GM12874 (cell line): ENCODE results near the gene SH3RF3.

Experiments
- TF ChIP-seq, protein P1 (sequence below): IDR thresholded peaks from 2 replicates; pipeline ENCODE4 v1.5.1; 2011; ENCODE audit warnings: low read depth, mild to moderate bottlenecking, control low read depth, low read length, moderate library complexity; ENCODE audit not compliant: insufficient read depth

The SH3RF3 gene

GRCh38 chr2:109517118-109517889 lies 388.3 kb downstream of the SH3RF3 start:
- TF ChIP-seq, protein P1, sequence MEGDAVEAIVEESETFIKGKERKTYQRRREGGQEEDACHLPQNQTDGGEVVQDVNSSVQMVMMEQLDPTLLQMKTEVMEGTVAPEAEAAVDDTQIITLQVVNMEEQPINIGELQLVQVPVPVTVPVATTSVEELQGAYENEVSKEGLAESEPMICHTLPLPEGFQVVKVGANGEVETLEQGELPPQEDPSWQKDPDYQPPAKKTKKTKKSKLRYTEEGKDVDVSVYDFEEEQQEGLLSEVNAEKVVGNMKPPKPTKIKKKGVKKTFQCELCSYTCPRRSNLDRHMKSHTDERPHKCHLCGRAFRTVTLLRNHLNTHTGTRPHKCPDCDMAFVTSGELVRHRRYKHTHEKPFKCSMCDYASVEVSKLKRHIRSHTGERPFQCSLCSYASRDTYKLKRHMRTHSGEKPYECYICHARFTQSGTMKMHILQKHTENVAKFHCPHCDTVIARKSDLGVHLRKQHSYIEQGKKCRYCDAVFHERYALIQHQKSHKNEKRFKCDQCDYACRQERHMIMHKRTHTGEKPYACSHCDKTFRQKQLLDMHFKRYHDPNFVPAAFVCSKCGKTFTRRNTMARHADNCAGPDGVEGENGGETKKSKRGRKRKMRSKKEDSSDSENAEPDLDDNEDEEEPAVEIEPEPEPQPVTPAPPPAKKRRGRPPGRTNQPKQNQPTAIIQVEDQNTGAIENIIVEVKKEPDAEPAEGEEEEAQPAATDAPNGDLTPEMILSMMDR = no peak

DNA sequence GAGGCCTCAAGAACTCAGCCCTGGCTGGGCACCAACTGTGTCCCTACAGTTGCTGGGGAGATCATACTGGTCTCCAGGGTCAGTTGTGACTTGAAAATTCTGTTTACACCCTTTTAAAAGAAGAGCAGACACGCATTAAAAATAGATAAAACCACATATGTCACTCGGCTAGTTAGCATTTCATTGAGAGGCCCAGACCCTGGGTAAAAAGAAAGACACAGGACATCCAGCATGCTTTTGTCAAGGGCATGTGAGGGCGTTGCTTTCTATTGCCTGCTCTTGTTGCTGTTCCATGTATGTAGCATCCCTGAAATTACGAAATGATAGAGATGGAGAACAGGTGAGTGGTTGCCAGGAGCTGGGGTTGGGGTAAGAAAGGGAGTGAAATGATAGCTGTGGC lies 390.5 kb downstream of the SH3RF3 start:
- TF ChIP-seq, protein P1 = no peak

- TF ChIP-seq, protein P1 = no peak
Measured at GRCh38 chr2:109521233-109522062, 392.4 kb downstream of the SH3RF3 start.

DNA sequence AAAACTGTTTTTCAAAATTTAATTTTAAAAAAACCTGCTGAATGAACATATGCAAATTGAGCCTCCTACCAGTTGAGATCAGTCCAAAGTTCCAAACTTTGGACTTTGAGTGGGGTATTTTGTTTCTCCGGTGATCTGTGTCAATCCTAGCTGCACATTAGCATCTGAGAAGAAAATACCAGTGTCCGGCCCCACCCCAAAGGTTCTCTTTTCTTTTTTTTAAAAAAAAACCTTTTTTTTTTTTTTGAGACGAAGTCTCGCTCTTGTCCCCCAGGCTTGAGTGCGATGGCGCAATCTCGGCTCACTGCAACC lies 393.0 kb downstream of the SH3RF3 start:
- TF ChIP-seq, protein P1 = no peak

DNA sequence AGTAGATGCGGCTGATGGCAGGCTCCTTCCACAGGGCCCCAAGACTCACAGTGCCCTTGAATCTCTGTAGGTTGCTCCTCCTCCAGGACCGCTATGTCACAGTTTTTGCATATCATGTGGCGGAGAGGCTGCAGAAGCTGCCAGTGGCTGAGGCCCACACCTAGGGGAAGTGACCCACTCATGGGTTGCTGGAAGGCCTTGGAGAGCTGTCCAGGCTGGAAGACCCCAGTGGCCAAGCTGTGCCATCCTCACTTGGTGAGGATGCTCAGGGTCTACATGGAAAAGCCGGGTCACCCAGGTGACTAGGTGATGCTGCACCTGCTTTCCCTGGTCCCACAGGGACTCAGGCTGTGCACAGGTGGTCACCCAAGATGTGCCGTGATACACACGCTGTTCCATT lies 394.1 kb downstream of the SH3RF3 start:
- TF ChIP-seq, protein P1 = no peak

- TF ChIP-seq, protein P1 = no peak
Measured at GRCh38 chr2:109523536-109524361, 394.7 kb downstream of the SH3RF3 start.

- TF ChIP-seq, protein P1 = no peak
Measured at GRCh38 chr2:109525836-109526235, 396.8 kb downstream of the SH3RF3 start.
